Upper lobe of left lung (tissue), 4 donors: ENCODE data around the gene THSD1.
"Not testable (repeated sequence)": the region's sequence is repeated elsewhere in the genome, so short reads cannot be mapped to it uniquely, and the experiment has no call there.

Experiments
- EP300 ChIP-seq, 4 donors: sonication (generic); formaldehyde crosslinking; IDR thresholded peaks; one replicate each; pipeline ENCODE4 v1.5.1; 2017; ENCODE audit warnings: antibody characterized with exemption in 4 of 4, control low read depth in 2 of 4
- POLR2A ChIP-seq, 4 donors: fragments of 450-650 bp; IDR thresholded peaks; one replicate each; pipeline ENCODE4 v1.5.1; 2016 to 2017; ENCODE audit warnings: antibody characterized with exemption in 4 of 4, mild to moderate bottlenecking in 2 of 4
- POLR2AphosphoS5 ChIP-seq, 2 donors: sonication (generic); formaldehyde crosslinking; IDR thresholded peaks; one replicate each; pipeline ENCODE4 v1.5.1; 2017; ENCODE audit warnings: antibody characterized with exemption in 2 of 2
- TF ChIP-seq, protein P1 (sequence below), 6 experiments: fragments of 450-650 bp in 4 of 6; fragments of 200-600 bp in 2 of 6; sonication (generic) in 2 of 6; IDR thresholded peaks; one replicate each; pipeline ENCODE4 v1.5.1; 2016 to 2019; ENCODE audit warnings: antibody characterized with exemption in 6 of 6

GRCh38 chr13:52408071-52408658, 2.2 kb upstream of the THSD1 start:
- TF ChIP-seq, protein P1, sequence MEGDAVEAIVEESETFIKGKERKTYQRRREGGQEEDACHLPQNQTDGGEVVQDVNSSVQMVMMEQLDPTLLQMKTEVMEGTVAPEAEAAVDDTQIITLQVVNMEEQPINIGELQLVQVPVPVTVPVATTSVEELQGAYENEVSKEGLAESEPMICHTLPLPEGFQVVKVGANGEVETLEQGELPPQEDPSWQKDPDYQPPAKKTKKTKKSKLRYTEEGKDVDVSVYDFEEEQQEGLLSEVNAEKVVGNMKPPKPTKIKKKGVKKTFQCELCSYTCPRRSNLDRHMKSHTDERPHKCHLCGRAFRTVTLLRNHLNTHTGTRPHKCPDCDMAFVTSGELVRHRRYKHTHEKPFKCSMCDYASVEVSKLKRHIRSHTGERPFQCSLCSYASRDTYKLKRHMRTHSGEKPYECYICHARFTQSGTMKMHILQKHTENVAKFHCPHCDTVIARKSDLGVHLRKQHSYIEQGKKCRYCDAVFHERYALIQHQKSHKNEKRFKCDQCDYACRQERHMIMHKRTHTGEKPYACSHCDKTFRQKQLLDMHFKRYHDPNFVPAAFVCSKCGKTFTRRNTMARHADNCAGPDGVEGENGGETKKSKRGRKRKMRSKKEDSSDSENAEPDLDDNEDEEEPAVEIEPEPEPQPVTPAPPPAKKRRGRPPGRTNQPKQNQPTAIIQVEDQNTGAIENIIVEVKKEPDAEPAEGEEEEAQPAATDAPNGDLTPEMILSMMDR (IDR thresholded peaks at IDR 0.05): not testable (repeated sequence)
- TF ChIP-seq POLR2A, POLR2AphosphoS5, EP300 (IDR thresholded peaks at IDR 0.05): not testable (repeated sequence)
